Measurements from ENCODE around the gene CER1. TPM values are rescaled to one million over a fixed set of nuclear protein-coding genes. Genes with fewer than 3 reads are reported as not detected.

CER1 gene, protein sequence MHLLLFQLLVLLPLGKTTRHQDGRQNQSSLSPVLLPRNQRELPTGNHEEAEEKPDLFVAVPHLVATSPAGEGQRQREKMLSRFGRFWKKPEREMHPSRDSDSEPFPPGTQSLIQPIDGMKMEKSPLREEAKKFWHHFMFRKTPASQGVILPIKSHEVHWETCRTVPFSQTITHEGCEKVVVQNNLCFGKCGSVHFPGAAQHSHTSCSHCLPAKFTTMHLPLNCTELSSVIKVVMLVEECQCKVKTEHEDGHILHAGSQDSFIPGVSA
- not detected in 2 replicates for total RNA-seq

- no peak for DNase-seq (ENCODE audit: low read depth in 2 of 2)
Measured at GRCh38 chr9:14722391-14723035, at the start of gene CER1. Gene CER1, minus strand, starts transcription at chr9:14722733. Its CDS starts 61 bp downstream, at chr9:14722672.

- no peak for DNase-seq (ENCODE audit: low read depth in 2 of 2)
Measured at GRCh38 chr9:14770592-14770991, 48.1 kb upstream of the CER1 start.

DNA sequence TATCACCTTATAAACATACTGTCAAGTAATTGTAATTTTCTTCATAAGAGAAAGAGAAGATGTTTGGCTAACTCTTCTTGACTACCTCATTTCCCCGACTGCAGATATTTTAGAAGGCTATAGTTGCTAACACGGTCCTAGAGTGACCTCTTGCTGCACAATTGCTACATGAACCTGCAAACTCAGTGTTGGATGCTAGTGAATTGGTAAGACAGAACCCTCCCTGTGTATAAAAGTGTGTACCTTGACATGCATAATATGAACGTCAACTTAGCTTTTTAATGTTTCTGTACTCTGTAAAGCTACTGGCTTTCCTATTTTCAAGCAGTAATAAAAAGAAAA is 46.7 kb upstream of the CER1 start:
- DNase-seq (ENCODE audit: low read depth in 2 of 2), result peak; percentile 77 to 83

DNA sequence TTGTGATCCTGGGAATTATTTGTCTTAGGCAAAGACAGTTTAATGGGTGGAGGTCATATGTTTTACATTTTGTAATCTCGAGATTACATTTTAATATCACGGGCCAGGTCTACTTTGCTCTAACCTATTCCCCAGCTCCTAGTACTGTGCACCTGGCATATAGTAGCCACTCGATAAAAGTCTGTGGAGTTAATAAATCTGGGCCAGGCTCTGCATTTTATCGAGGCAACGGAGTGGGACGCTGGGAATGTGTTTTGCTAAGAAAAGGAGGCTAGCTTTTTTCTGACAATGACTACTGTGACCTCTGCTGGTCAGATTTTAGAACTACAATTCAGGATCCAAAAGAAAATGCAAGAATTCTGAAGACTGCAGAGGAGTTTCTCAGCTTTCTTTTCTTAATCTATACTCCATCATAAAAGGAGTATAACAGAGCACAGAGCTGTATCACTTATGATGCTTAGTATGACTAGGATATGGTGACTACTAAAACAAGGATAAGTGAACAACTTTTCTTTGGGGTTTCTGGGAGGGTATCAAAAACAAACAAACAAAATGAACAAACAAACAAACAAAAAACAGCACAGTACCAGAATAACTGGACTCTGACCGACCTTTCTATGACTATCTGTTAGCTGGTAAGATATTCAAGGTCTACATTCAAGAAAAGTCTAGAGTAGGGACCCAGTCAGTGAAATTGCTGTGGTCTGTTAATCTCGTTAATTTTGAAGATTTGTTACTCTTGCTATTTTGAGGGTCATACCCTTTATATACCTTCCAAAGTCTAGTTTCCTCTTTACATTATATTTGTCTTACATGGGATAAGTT is 46.1 kb upstream of the CER1 start:
- peak; percentile 66 to 74 for DNase-seq (ENCODE audit: low read depth in 2 of 2)

DNA sequence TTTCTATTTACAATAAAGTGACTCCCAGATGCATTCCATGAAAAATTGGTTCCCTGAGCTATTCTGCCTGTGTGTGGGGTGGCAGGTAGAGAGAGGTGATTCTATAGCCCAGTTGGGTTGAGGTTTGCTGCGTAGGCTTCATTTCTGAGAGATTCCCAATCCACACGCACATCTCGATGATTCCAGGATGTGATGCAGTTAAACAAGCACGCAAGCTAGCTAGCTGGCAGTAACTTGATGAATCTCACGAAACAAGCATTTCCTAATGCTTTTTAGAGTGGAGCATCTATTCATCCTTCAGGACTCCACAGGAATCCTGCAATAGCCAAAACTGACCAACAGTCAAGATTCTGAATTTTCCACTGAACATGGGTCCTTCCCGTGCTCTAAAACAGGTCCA is 43.8 kb upstream of the CER1 start:
- peak in 1 of 2 donors; percentile 85 for DNase-seq (ENCODE audit: low read depth in 2 of 2)

- no peak for DNase-seq (ENCODE audit: low read depth in 2 of 2)
Measured at GRCh38 chr9:14761584-14761983, 39.1 kb upstream of the CER1 start.

DNA sequence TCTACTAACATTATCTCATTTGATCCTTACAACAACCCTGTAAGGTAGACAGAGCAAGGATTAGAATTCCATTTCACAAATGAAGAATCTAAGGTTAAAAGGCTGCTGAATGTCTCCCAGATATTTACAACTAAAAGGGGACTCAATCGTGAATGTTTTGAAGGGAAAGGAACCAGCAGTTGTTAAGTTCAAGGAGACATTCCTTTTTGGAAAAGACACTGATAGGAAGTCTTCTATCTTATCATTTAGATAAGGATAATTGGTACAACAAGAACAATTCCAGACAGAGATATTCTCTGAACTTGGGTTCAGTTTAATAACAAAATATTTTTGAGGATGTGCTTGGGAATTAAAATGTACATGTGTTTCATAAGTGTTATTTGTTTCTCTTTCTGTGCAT is 37.5 kb upstream of the CER1 start:
- DNase-seq (ENCODE audit: low read depth in 2 of 2), result no peak

DNA sequence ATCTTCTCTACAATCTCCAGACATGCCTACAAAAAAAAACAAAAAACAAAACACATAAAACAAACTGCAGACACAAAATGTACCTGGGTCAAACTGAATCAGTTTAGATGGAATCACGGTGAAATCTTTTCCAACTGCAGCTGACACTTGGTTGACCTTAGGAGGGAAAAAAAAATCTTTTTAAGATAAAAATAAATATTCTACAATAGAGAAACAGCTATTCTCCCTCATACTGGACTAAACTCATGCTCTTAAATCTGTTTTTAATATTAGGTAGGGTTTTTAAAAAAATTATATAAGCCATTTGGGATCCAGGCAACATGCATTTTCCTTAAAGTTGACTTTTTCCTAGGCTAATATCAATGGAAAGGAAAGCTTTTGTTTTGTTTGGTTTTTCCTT is 33.8 kb upstream of the CER1 start:
- no peak for DNase-seq (ENCODE audit: low read depth in 2 of 2)

DNA sequence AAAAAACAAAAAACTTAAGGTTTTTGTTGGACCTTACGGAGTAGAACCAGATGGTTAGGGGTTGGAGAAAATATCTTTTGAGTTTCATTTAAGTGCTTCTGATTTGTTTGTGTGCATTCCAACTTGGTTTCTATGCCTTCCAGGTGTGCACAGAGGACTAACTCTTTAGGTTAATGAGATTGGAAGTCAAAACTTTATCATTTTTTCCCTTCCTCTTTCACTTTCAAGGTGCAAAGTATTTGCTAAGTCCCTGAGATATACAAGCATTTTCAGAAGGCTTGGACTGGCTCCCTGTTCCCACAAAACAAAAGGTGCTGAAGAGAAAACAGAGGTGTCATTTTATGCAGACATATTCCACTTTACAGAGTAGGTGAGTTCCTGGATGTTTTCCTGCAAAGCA is 30.3 kb upstream of the CER1 start:
- DNase-seq (ENCODE audit: low read depth in 2 of 2), result no peak

DNA sequence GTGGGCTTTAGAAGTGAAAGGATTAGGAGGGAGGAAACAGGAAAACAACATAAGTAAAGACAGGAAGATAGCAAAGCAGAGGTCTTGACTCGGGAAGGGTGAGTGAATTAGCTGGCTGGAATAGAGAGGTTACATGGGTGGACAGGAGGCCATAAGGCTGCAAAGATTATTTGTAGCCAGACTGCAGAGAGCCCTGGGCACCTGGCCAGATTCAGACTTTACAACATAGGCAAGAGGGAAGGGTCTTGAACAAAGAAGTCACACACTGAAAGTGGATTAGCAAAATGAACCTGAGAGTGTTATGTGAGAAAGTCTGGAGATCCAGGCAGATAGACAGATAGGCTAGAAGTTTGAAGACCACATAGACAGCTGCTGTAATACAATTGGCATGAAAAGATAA is 29.7 kb upstream of the CER1 start:
- peak; percentile 88 to 90 for DNase-seq (ENCODE audit: low read depth in 2 of 2)

- DNase-seq (ENCODE audit: low read depth in 2 of 2), result peak in 1 of 2 donors; percentile 83
Measured at GRCh38 chr9:14750821-14751220, 28.3 kb upstream of the CER1 start.

DNA sequence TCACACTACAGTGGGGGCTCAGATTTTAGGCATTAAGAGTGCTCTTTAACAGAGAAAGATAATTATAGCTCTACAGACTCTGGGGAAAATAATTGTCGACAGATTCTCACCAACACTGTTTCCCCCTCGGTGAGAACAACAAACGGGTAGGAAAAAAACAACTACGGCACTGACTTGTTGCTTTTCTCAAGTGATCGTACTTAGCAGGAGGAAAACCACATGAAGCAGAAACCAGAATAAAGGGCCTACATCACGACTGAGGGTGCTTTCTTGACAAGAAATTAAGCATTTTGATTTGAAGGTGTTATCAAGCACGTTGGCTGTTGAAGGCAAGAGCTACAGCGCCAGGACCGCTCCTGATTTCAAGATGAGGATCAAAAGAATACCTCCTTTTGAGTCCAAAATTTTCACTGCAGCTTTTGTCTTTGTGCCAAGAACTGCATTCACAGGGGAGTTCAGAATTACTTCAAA is 27.2 kb upstream of the CER1 start:
- DNase-seq (ENCODE audit: low read depth in 2 of 2), result no peak

DNA sequence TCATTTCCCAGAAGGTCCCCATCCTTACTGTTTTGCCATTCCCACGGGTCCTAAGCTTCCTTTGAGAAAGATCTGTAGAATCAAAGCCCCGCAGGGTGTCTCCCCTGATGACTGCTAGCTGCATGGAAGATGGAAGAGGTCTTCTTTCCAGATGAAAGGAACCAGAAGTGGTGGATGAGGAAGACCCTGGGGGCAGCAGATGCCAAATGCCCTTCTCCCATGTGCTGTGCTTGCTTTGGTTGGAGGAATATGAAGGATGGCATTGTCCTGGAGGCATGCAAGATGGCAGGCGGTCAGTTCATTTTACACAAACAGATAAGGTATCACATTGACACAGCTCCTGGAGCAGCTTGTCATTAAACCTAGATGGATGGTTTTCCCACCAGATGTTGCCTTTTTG is 25.8 kb upstream of the CER1 start:
- no peak for DNase-seq (ENCODE audit: low read depth in 2 of 2)

DNA sequence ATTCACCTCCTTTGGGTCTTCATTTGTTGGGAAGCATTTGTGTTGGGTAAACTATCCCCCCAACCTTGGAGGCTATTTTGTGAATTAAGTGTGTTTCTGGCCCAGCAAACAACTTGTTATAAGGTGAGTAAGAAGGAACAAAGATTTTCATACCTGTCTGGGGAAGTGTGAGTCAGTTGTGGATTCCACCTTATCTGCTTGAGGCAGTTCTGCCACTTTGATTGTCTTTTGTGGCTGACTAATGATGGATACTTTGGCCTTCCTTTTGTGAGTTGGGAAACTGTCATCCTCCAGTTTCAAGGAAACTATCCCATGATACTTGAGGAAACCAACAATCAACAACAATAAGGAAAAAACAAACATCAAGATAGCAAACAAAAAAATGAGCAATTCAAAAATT is 24.6 kb upstream of the CER1 start:
- peak in 1 of 2 donors; percentile 18 for DNase-seq (ENCODE audit: low read depth in 2 of 2)

- peak; percentile 57 to 87 for DNase-seq (ENCODE audit: low read depth in 2 of 2)
Measured at GRCh38 chr9:14746626-14747025, 24.1 kb upstream of the CER1 start.

GRCh38 chr9:14744768-14745167 is 22.2 kb upstream of the CER1 start:
- no peak for DNase-seq (ENCODE audit: low read depth in 2 of 2)

GRCh38 chr9:14741369-14741768 is 18.8 kb upstream of the CER1 start:
- no peak for DNase-seq (ENCODE audit: low read depth in 2 of 2)

DNA sequence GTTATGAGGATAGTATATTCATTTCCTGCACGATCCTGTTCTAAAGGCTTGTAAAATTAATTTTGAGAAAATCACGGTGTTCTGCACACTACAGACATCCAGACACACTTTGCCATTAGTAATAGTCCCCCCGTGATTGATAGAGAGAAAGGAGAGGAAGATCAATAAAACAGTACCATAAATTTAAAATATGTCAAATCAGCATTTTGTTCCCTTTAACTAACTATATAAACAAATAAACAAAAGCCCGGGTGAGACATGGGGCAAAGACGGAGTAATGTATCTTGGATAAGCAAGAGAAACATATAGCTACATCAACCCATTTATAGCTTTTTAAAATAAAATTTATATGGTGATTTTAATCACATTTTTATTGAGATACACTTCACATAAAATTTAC is 10.6 kb upstream of the CER1 start:
- no peak for DNase-seq (ENCODE audit: low read depth in 2 of 2)

DNA sequence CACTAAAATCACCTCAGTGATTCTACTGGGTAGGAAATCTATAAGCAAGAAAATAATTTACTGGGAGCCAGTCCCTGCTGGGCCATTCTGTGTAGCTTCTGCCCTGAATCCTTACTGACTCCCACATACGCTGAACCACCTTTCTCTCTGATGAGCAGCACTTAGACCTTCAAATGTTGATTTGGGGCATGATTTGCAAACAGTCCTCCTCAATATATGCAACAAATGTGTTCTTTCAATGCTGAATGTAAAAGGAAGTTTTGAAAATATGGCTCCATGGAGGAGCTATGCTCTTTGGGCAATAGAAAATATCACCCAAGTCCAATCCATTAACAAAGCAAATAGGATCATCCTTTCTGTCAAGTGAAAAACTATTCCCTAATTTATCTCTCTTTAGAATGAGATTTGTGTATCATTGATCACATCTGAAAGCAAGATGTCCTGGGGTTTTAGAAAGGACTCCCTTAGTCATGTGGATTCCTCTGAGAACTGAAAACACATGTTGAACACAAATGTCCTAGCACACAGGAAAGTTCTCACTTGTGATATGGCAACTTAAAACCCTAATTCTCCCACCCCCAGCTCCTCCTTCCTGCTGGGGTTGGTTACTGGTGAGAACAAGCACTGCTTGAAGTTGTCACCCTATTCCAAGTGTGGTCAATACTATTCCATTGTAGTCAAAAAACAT is 8.9 kb upstream of the CER1 start:
- no peak for DNase-seq (ENCODE audit: low read depth in 2 of 2)

GRCh38 chr9:14730461-14730898 is 7.9 kb upstream of the CER1 start:
- no peak for DNase-seq (ENCODE audit: low read depth in 2 of 2)

DNA sequence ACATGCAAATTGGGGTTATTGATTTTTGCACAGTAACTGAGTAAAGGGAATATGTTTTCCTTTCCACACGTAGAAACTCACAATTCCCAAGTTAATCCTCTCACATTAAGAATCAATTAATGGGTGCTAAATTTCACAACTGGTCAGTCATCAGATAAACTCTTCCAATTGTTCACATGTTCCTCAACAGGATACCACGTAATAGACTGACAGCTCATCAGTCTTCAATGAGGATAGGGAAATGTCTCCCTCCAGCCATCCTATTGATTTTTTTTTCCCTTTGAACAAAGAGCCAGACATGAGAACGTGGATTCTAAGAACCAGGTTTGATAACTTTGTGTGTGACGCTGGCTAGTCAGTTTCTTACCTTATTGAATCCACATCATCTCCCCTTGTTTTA is 768 bp upstream of the CER1 start:
- peak in 1 of 2 donors; percentile 24 for DNase-seq (ENCODE audit: low read depth in 2 of 2)

Measured in lung microvascular endothelial cell (primary cell).